Adrenal gland (tissue), 12 donors: Measurements from ENCODE around the gene SIX6. TPM values are rescaled to one million over a fixed set of nuclear protein-coding genes. Genes with fewer than 3 reads are reported as not detected.

ENCODE experiments used
- DNase-seq, 7 donors: peaks; one replicate each; pipeline ENCODE4 v3.0.0-alpha.2; 2019 to 2020
- H3K27ac ChIP-seq, 5 donors: fragments of 200-600 bp; sonication (generic) in 4 of 5; 1 replicate in 3 of 5; 2 replicates in 2 of 5; pipeline versions ENCODE4 v1.5.1 to v1.8.0; 2016 to 2020; ENCODE audit warnings: mild to moderate bottlenecking in 1 of 5
- H3K27me3 ChIP-seq: fragments of 200-600 bp; 2 replicates; pipeline ENCODE4 v1.8.0; 2021
- H3K36me3 ChIP-seq, 2 donors: fragments of 200-600 bp; replicated peaks in 1 of 2; 1 replicate in 1 of 2; 2 replicates in 1 of 2; pipeline versions ENCODE4 v1.5.1 to v1.8.0; 2018 to 2022
- H3K4me1 ChIP-seq, 2 donors: fragments of 200-600 bp; replicated peaks in 1 of 2; 1 replicate in 1 of 2; 2 replicates in 1 of 2; pipeline versions ENCODE4 v1.5.1 to v1.8.0; 2018 to 2021
- H3K4me3 ChIP-seq, 4 donors: fragments of 200-600 bp; sonication (generic) in 3 of 4; one replicate each; pipeline ENCODE4 v1.5.1; 2016 to 2018
- H3K9me3 ChIP-seq, 3 donors: fragments of 200-600 bp; sonication (generic) in 1 of 3; replicated peaks in 1 of 3; 1 replicate in 2 of 3; 2 replicates in 1 of 3; pipeline versions ENCODE4 v1.5.1 to v1.8.0; 2016 to 2021
- CTCF ChIP-seq, 6 experiments: fragments of 450-650 bp in 4 of 6; fragments of 200-600 bp in 2 of 6; sonication (generic) in 1 of 6; IDR thresholded peaks; 1 replicate in 5 of 6; 2 replicates in 1 of 6; pipeline versions ENCODE4 v1.5.1 to v1.8.0; 2016 to 2021; ENCODE audit warnings: antibody characterized with exemption in 6 of 6, mild to moderate bottlenecking in 2 of 6, moderate library complexity in 1 of 6
- POLR2A ChIP-seq, 2 donors: fragments of 450-650 bp; IDR thresholded peaks; one replicate each; pipeline ENCODE4 v1.6.1; 2017; ENCODE audit warnings: antibody characterized with exemption in 2 of 2, mild to moderate bottlenecking in 2 of 2, moderate library complexity in 1 of 2
- WGBS, 4 donors: extraction: QIAGEN DNeasy Blood & Tissue Kit in 2 of 4; methylation state at CpG; one replicate each; pipeline versions ENCODE4 v1.1.5 to v1.1.7; 2013 to 2017; 5-methylcytosine and 5-hydroxymethylcytosine counted together
- intact Hi-C, 2 donors: fragments of 100-400 bp; cut with DNase I; formaldehyde crosslinking; loops; one replicate each; pipeline versions ENCODE4 v1.14.1 to v1.15.0; 2022 to 2023
- polyA plus RNA-seq, 3 donors: library from polyadenylated mRNA; stranded (reverse); fragments of 200-250 nt in 2 of 3; fragments of 350-450 nt in 1 of 3; fragmentation: Illumina TruSeq in 1 of 3; extraction: RNeasy Lipid Tissue Mini Kit (QIAGEN cat#74804) in 1 of 3; gene quantifications; one replicate each; pipeline ENCODE4 v1.2.3, GENCODE V29; 2013 to 2014
- total RNA-seq, 9 donors: library from RNA; depleted of rRNA in 4 of 9; stranded (reverse); fragments of >200 nt in 4 of 9; fragments of 120-200 nt in 1 of 9; fragmentation: NEBNext Ultra II Directional in 1 of 9; extraction: Animal tissue kit (Norgen Biotek cat#: 25700) in 1 of 9; gene quantifications; one replicate each; pipeline versions ENCODE4 v1.1.0 to v1.2.4, GENCODE V29; 2013 to 2023
- donor health status: healthy with polysubstance abuse.
- donor health status: Bipolar disorder and iron deficiency.
- donor health status: DM: yes; HTN: yes; CAD: no.
- donor health status: DM: no; HTN: no; CAD: no.
- donor health status: DM: no; HTN: no; CAD: no.
- donor health status: DM: yes; HTN: yes; CAD: no.

The SIX6 gene
- total and polyA plus RNA-seq, 12 donors, result 0.08 TPM; not detected in 11

GRCh38 chr14:60506462-60506984, 2.4 kb upstream of the SIX6 start:
- Histone ChIP-seq H3K4me3 (no peak overlapping the region), H3K27me3 (peaks cover 75% of the 10 kb centered on the region), H3K9me3 (no peaks in the 10 kb centered on the region), H3K36me3 (no peaks in the 10 kb centered on the region), H3K4me1 (peaks cover 0 to 15% of the 10 kb centered on the region in 2 donors), H3K27ac (no peak overlapping the region)
- WGBS, 4 donors, result 6 to 11% (median 9%) methylated on average over 15 to 17 of the region's 17 CpGs
- DNase-seq, result no peak
- TF ChIP-seq POLR2A (IDR thresholded peaks at IDR 0.05), result no peak
- no peak for TF ChIP-seq CTCF (IDR thresholded peaks at IDR 0.05)
- intact Hi-C loops, result no loop called here

GRCh38 chr14:60506985-60507829, 1.7 kb upstream of the SIX6 start:
- TF ChIP-seq CTCF (IDR thresholded peaks at IDR 0.05) (no peak), POLR2A (IDR thresholded peaks at IDR 0.05) (no peak)
- intact Hi-C loops, result no loop called here
- Histone ChIP-seq H3K27ac (no peak overlapping the region), H3K36me3 (no peaks in the 10 kb centered on the region), H3K27me3 (peaks cover 81% of the 10 kb centered on the region), H3K4me3 (no peak overlapping the region), H3K4me1 (peaks cover 0 to 15% of the 10 kb centered on the region in 2 donors), H3K9me3 (no peaks in the 10 kb centered on the region)
- no peak for DNase-seq
- WGBS, 4 donors, result 6 to 9% (median 7%) methylated on average over 42 to 48 of the region's 48 CpGs

GRCh38 chr14:60508363-60508706, 611 bp upstream of the SIX6 start:
- TF ChIP-seq CTCF (IDR thresholded peaks at IDR 0.05) (no peak), POLR2A (IDR thresholded peaks at IDR 0.05) (no peak)
- Histone ChIP-seq H3K36me3 (no peaks in the 10 kb centered on the region), H3K27me3 (peaks cover 88% of the 10 kb centered on the region), H3K4me3 (no peak overlapping the region), H3K4me1 (peaks cover 0 to 15% of the 10 kb centered on the region in 2 donors), H3K9me3 (no peaks in the 10 kb centered on the region), H3K27ac (no peak overlapping the region)
- 4 to 6% (median 5%) methylated on average over 5 of the region's 5 CpGs for WGBS, 4 donors
- DNase-seq, result no peak
- intact Hi-C loops, result no loop called here

- intact Hi-C loops, result no loop called here
- Histone ChIP-seq H3K27ac (no peak overlapping the region), H3K9me3 (no peaks in the 10 kb centered on the region), H3K27me3 (peaks cover 89% of the 10 kb centered on the region), H3K4me3 (no peak overlapping the region), H3K4me1 (peaks cover 1 to 20% of the 10 kb centered on the region in 2 donors), H3K36me3 (no peaks in the 10 kb centered on the region)
- 0 to 7% (median 4%) methylated on average over 4 to 58 of the region's 58 CpGs for WGBS, 4 donors
- TF ChIP-seq CTCF (IDR thresholded peaks at IDR 0.05) (no peak), POLR2A (IDR thresholded peaks at IDR 0.05) (no peak)
- DNase-seq, result no peak
These were observed 700 bp downstream of the SIX6 start for GRCh38 chr14:60509438-60510253.
